ENCODE measurements around the gene LRRC39. TPM values are rescaled to one million over a fixed set of nuclear protein-coding genes. Genes with fewer than 3 reads are reported as not detected.

LRRC39 gene
- total RNA-seq, 1 donor from 2014 or later = 2.0 TPM

- Mint-ChIP-seq H3K27ac (no peak overlapping the region), H3K4me3 (no peak overlapping the region), H3K9me3 (no peaks in the 10 kb centered on the region), H3K27me3 (ENCODE audit: low read depth) (no peaks in the 10 kb centered on the region), H3K4me1 (no peaks in the 10 kb centered on the region), H3K36me3 (peaks cover 3% of the 10 kb centered on the region)
- TF ChIP-seq CTCF (IDR thresholded peaks at IDR 0.05; ENCODE audit: unreplicated experiment) = no peak
- no peak for DNase-seq (ENCODE audit: low spot score in 2 of 2, unreplicated experiment in 2 of 2)
These were observed 55.9 kb downstream of the LRRC39 start for GRCh38 chr1:100122177-100122576.

GRCh38 chr1:100115524-100115923 lies 62.5 kb downstream of the LRRC39 start:
- peaks cover 19% of the 10 kb centered on the region for H3K36me3 Mint-ChIP-seq
- peaks cover 9% of the 10 kb centered on the region for H3K9me3 Mint-ChIP-seq
- DNase-seq (ENCODE audit: low spot score in 2 of 2, unreplicated experiment in 2 of 2) = no peak
- no peaks in the 10 kb centered on the region for H3K4me1 Mint-ChIP-seq
- no peak overlapping the region for H3K4me3 Mint-ChIP-seq
- no peak overlapping the region for H3K27ac Mint-ChIP-seq
- no peaks in the 10 kb centered on the region for H3K27me3 Mint-ChIP-seq (ENCODE audit: low read depth)
- TF ChIP-seq CTCF (IDR thresholded peaks at IDR 0.05; ENCODE audit: unreplicated experiment) = no peak

- Mint-ChIP-seq H3K27me3 (ENCODE audit: low read depth) (no peaks in the 10 kb centered on the region), H3K4me1 (no peaks in the 10 kb centered on the region), H3K9me3 (peaks cover 6% of the 10 kb centered on the region), H3K36me3 (peaks cover 19% of the 10 kb centered on the region), H3K4me3 (no peak overlapping the region), H3K27ac (no peak overlapping the region)
- TF ChIP-seq CTCF (IDR thresholded peaks at IDR 0.05; ENCODE audit: unreplicated experiment) = no peak
- no peak for DNase-seq (ENCODE audit: low spot score in 2 of 2, unreplicated experiment in 2 of 2)
These were observed 68.4 kb downstream of the LRRC39 start for GRCh38 chr1:100109554-100110066.

- DNase-seq (ENCODE audit: low spot score in 2 of 2, unreplicated experiment in 2 of 2) = no peak
- no peaks in the 10 kb centered on the region for H3K4me1 Mint-ChIP-seq
- peaks cover 2% of the 10 kb centered on the region for H3K9me3 Mint-ChIP-seq
- no peak overlapping the region for H3K27ac Mint-ChIP-seq
- no peaks in the 10 kb centered on the region for H3K27me3 Mint-ChIP-seq (ENCODE audit: low read depth)
- TF ChIP-seq CTCF (IDR thresholded peaks at IDR 0.05; ENCODE audit: unreplicated experiment) = no peak
- H3K36me3 Mint-ChIP-seq = peaks cover 11% of the 10 kb centered on the region
- H3K4me3 Mint-ChIP-seq = no peak overlapping the region
These were observed 70.4 kb downstream of the LRRC39 start for GRCh38 chr1:100107696-100108095.

- Mint-ChIP-seq H3K4me1 (no peaks in the 10 kb centered on the region), H3K27ac (no peak overlapping the region), H3K4me3 (no peak overlapping the region), H3K9me3 (no peaks in the 10 kb centered on the region), H3K36me3 (peaks cover 25% of the 10 kb centered on the region), H3K27me3 (ENCODE audit: low read depth) (no peaks in the 10 kb centered on the region)
- DNase-seq (ENCODE audit: low spot score in 2 of 2, unreplicated experiment in 2 of 2) = no peak
- no peak for TF ChIP-seq CTCF (IDR thresholded peaks at IDR 0.05; ENCODE audit: unreplicated experiment)
These were observed 76.5 kb downstream of the LRRC39 start for GRCh38 chr1:100101564-100101963.

GRCh38 chr1:100100202-100100601 lies 77.9 kb downstream of the LRRC39 start:
- H3K4me3 Mint-ChIP-seq = no peak overlapping the region
- H3K9me3 Mint-ChIP-seq = peaks cover 6% of the 10 kb centered on the region
- no peak for TF ChIP-seq CTCF (IDR thresholded peaks at IDR 0.05; ENCODE audit: unreplicated experiment)
- no peaks in the 10 kb centered on the region for H3K27me3 Mint-ChIP-seq (ENCODE audit: low read depth)
- H3K4me1 Mint-ChIP-seq = no peaks in the 10 kb centered on the region
- H3K36me3 Mint-ChIP-seq = peaks cover 30% of the 10 kb centered on the region
- H3K27ac Mint-ChIP-seq = no peak overlapping the region
- DNase-seq (ENCODE audit: low spot score in 2 of 2, unreplicated experiment in 2 of 2) = no peak

All from mesothelial cell of epicardium (in vitro differentiated cells).